ENCODE data around the gene FKBP1C.
"Not testable (repeated sequence)": the region's sequence is repeated elsewhere in the genome, so short reads cannot be mapped to it uniquely, and the experiment has no call there.

- TF ChIP-seq CTCF (conservative IDR thresholded peaks at IDR 0.05; ENCODE audit: low read length); EZH2phosphoT487 (IDR thresholded peaks at IDR 0.05; ENCODE audit: borderline replicate concordance, low read depth, low read length): not testable (repeated sequence)
Observed at GRCh38 chr6:63230027-63230426, 18.8 kb downstream of the FKBP1C start.

All from OCI-LY7 (cell line).